WTC11 (cell line): ENCODE results near the gene WWC1. TPM values are rescaled to one million over a fixed set of nuclear protein-coding genes. Genes with fewer than 3 reads are reported as not detected.

ENCODE experiments used
- ATAC-seq: fragments of 200-7000 bp; cut with Tn5 transposase; 2 replicates; pipeline ENCODE4 v1.10.0; 2021; ENCODE audit warnings: mild to moderate bottlenecking, moderate library complexity
- CTCF ChIA-PET: fragments of 300-600 bp; sonication (Branson Sonifier 250); formaldehyde crosslinking; loops from one replicate; lab custom pipeline; 2021; ENCODE audit warnings: antibody characterized with exemption; lab: Charles Lee
- POLR2A ChIA-PET: fragments of 350-600 bp; sonication (Branson Sonifier 250); formaldehyde crosslinking; loops from one replicate; lab custom pipeline; 2021; ENCODE audit warnings: antibody characterized with exemption; lab: Charles Lee
- DNase-seq: peaks from one replicate; pipeline ENCODE4 v3.0.0; 2021; ENCODE audit warnings: low spot score
- H3K27ac Mint-ChIP-seq: 2 replicates; pipeline ENCODE4 v1.8.0; 2021; ENCODE audit warnings: mixed read lengths
- H3K27me3 Mint-ChIP-seq: 2 replicates; pipeline ENCODE4 v1.8.0; 2021; ENCODE audit warnings: low read depth, mild to moderate bottlenecking, moderate library complexity, mixed read lengths
- H3K36me3 Mint-ChIP-seq: 2 replicates; pipeline ENCODE4 v1.8.0; 2021; ENCODE audit warnings: mixed read lengths
- H3K4me1 Mint-ChIP-seq: 2 replicates; pipeline ENCODE4 v1.8.0; 2022; ENCODE audit warnings: mixed read lengths
- H3K4me3 Mint-ChIP-seq: 2 replicates; pipeline ENCODE4 v1.8.0; 2021; ENCODE audit warnings: mild to moderate bottlenecking, moderate library complexity, mixed read lengths
- H3K9me3 Mint-ChIP-seq: 2 replicates; pipeline ENCODE4 v1.8.0; 2021; ENCODE audit warnings: mixed read lengths
- ATF3 ChIP-seq: sonication (generic); formaldehyde crosslinking; conservative IDR thresholded peaks from 2 replicates; pipeline ENCODE4 v1.8.1; 2022; ENCODE audit warnings: mild to moderate bottlenecking, missing genetic modification reagents
- ATF6 ChIP-seq: sonication (generic); formaldehyde crosslinking; IDR thresholded peaks from 2 replicates; pipeline ENCODE4 v1.8.1; 2023; ENCODE audit warnings: mild to moderate bottlenecking, missing genetic modification reagents
- CBFB ChIP-seq: sonication (generic); formaldehyde crosslinking; IDR thresholded peaks from 2 replicates; pipeline ENCODE4 v1.8.1; 2022; ENCODE audit warnings: mild to moderate bottlenecking, low read depth, missing genetic modification reagents
- CREB1 ChIP-seq: sonication (generic); formaldehyde crosslinking; IDR thresholded peaks from 2 replicates; pipeline ENCODE4 v1.8.0; 2023; ENCODE audit warnings: mild to moderate bottlenecking, missing genetic modification reagents
- CTCF ChIP-seq: fragments of 200-600 bp; IDR thresholded peaks from 2 replicates; pipeline ENCODE4 v1.8.0; 2022; ENCODE audit warnings: antibody characterized with exemption
- ERG ChIP-seq: fragments of 250-450 bp; sonication (Bioruptor Pico); IDR thresholded peaks from 2 replicates; pipeline ENCODE4 v1.8.0; 2021; ENCODE audit warnings: mild to moderate bottlenecking
- JAZF1 ChIP-seq: fragments of 250-450 bp; sonication (Bioruptor Pico); IDR thresholded peaks from 2 replicates; pipeline ENCODE4 v1.9.0; 2021; ENCODE audit warnings: moderate library complexity, mild to moderate bottlenecking, inconsistent platforms
- MAX ChIP-seq: sonication (generic); formaldehyde crosslinking; IDR thresholded peaks from 2 replicates; pipeline ENCODE4 v1.8.0; 2022; ENCODE audit warnings: mild to moderate bottlenecking, missing genetic modification reagents
- NFATC4 ChIP-seq: fragments of 250-450 bp; sonication (Bioruptor Pico); IDR thresholded peaks from 2 replicates; pipeline ENCODE4 v1.9.0; 2021; ENCODE audit warnings: mild to moderate bottlenecking
- NR2C2 ChIP-seq: sonication (generic); formaldehyde crosslinking; IDR thresholded peaks from 2 replicates; pipeline ENCODE4 v1.8.0; 2022; ENCODE audit warnings: mild to moderate bottlenecking, missing genetic modification reagents
- RORB ChIP-seq: fragments of 250-450 bp; sonication (Bioruptor Pico); IDR thresholded peaks from 2 replicates; pipeline ENCODE4 v1.9.0; 2021; ENCODE audit warnings: mild to moderate bottlenecking
- SP1 ChIP-seq: sonication (generic); formaldehyde crosslinking; conservative IDR thresholded peaks from 2 replicates; pipeline ENCODE4 v1.8.1; 2022; ENCODE audit warnings: missing genetic modification reagents
- USF1 ChIP-seq: sonication (generic); formaldehyde crosslinking; IDR thresholded peaks from 2 replicates; pipeline ENCODE4 v1.8.0; 2022; ENCODE audit warnings: mild to moderate bottlenecking, missing genetic modification reagents
- USF2 ChIP-seq: sonication (generic); formaldehyde crosslinking; IDR thresholded peaks from 2 replicates; pipeline ENCODE4 v1.8.1; 2023; ENCODE audit warnings: mild to moderate bottlenecking, missing genetic modification reagents, moderate library complexity
- ZBTB43 ChIP-seq: sonication (generic); formaldehyde crosslinking; IDR thresholded peaks from 2 replicates; pipeline ENCODE4 v1.8.1; 2023; ENCODE audit warnings: mild to moderate bottlenecking, missing genetic modification reagents
- ZNF121 ChIP-seq: sonication (generic); formaldehyde crosslinking; IDR thresholded peaks from 2 replicates; pipeline ENCODE4 v1.8.0; 2023; ENCODE audit warnings: missing genetic modification reagents
- total RNA-seq: library from RNA; stranded (reverse); gene quantifications from 3 replicates; pipeline ENCODE4 v1.2.3, GENCODE V29; 2021

The WWC1 gene
- total RNA-seq, 1 experiment from 2014 or later: 48.4 TPM

- TF ChIP-seq ATF6 (no peak), SP1 (CRISPR knock-in tag) (no peak), ERG (CRISPR knock-in tag) (no peak), ZNF121 (CRISPR knock-in tag) (no peak), ATF3 (no peak), RORB (CRISPR knock-in tag) (no peak), CBFB (CRISPR knock-in tag) (no peak), JAZF1 (no peak), NFATC4 (CRISPR knock-in tag) (no peak), USF1 (CRISPR knock-in tag) (no peak), CREB1 (no peak)
- TF ChIP-seq, all 79 proteins: peak for 0
Measured at GRCh38 chr5:168275940-168276339, 15.5 kb upstream of the WWC1 start (continued).

GRCh38 chr5:168282120-168282519, 9.3 kb upstream of the WWC1 start:
- Mint-ChIP-seq H3K9me3 (no peaks in the 10 kb centered on the region), H3K4me3 (no peak overlapping the region), H3K27ac (no peak overlapping the region), H3K27me3 (peaks cover 8% of the 10 kb centered on the region; the same call in 1 of the 2 replicates), H3K36me3 (no peaks in the 10 kb centered on the region), H3K4me1 (peaks cover 20% of the 10 kb centered on the region)
- DNase-seq: no peak
- peak; percentile 41 for TF ChIP-seq USF2 (CRISPR knock-in tag)
- peak; percentile 37; the same call in 1 of the 2 replicates for TF ChIP-seq ZBTB43 (CRISPR knock-in tag)
- no peak for TF ChIP-seq NR2C2 (CRISPR knock-in tag)
- TF ChIP-seq MAX (CRISPR knock-in tag): peak; percentile 11; the same call in 1 of the 2 replicates
- ATAC-seq: peak; percentile 68
- CTCF ChIA-PET: interaction anchor here (0.6 to 3.3 kb wide), 8 partner anchors 9 to 83 kb away, joined by 3 to 15 read pairs (median 4); no protein-coding TSS in a partner anchor
- POLR2A ChIA-PET: interaction anchor here (0.6 to 2.6 kb wide), 3 partner anchors 10 to 136 kb away, joined by 3 to 8 read pairs (median 3); partner anchors contain the start of gene WWC1

- no peaks in the 10 kb centered on the region for H3K36me3 Mint-ChIP-seq
- ATAC-seq: no peak
- ChIA-PET CTCF (no interaction called here), POLR2A (no interaction called here)
- TF ChIP-seq CTCF: no peak
- TF ChIP-seq, all 79 proteins: peak for 0
- Mint-ChIP-seq H3K4me1 (peaks cover 41% of the 10 kb centered on the region), H3K27ac (no peak overlapping the region), H3K9me3 (no peaks in the 10 kb centered on the region), H3K27me3 (peaks cover 18% of the 10 kb centered on the region), H3K4me3 (no peak overlapping the region)
- no peak for DNase-seq
Measured at GRCh38 chr5:168284809-168285208, 6.6 kb upstream of the WWC1 start.
